Subcutaneous adipose tissue (tissue), 4 donors: Measurements from ENCODE around the gene OTOF. TPM values are rescaled to one million over a fixed set of nuclear protein-coding genes. Genes with fewer than 3 reads are reported as not detected.

Source experiments
- total RNA-seq, 4 donors: library from RNA; depleted of rRNA; stranded (reverse); fragments of >200 nt; gene quantifications; one replicate each; pipeline ENCODE4 v1.1.0, GENCODE V29; 2016
- TF ChIP-seq, protein P1 (sequence below): fragments of 450-650 bp; IDR thresholded peaks from one replicate; pipeline ENCODE4 v1.5.1; 2016; ENCODE audit warnings: low read depth, mild to moderate bottlenecking, control low read depth, antibody characterized with exemption, moderate library complexity

OTOF gene
- total RNA-seq, 4 donors from 2014 or later: 0.16 to 0.44 (median 0.17) TPM; not detected in 1

DNA sequence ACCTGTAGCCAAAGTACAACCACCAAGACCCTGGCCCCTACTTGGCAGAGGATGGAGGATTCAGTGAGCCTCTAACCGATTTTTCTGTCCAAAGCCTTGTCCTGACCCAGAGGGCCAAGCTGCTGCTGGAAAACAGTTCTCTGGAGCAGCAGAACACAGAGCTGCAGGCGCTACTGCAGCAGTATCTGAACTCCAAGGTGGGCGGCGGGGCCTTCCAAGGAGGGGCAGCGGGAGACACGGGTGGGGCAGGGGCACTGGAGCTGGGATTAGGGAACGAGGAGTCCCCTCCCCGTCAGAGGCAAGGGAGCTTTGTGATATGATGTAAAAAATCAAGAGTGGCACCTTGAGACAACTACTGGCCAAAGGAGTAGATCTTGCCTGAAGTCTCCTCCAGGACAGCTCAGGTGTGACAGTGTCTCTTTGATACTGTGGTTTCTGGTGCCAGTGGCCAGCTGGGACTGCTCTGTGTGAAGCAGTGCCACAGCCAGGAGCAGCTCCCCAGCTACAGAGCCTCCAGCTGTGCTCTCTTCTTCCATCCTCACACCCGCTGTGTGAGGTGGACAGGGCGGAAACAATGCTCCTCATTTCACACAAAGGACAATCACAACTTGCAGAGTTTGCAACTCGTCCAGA, 22.8 kb downstream of the OTOF start:
- TF ChIP-seq, protein P1, sequence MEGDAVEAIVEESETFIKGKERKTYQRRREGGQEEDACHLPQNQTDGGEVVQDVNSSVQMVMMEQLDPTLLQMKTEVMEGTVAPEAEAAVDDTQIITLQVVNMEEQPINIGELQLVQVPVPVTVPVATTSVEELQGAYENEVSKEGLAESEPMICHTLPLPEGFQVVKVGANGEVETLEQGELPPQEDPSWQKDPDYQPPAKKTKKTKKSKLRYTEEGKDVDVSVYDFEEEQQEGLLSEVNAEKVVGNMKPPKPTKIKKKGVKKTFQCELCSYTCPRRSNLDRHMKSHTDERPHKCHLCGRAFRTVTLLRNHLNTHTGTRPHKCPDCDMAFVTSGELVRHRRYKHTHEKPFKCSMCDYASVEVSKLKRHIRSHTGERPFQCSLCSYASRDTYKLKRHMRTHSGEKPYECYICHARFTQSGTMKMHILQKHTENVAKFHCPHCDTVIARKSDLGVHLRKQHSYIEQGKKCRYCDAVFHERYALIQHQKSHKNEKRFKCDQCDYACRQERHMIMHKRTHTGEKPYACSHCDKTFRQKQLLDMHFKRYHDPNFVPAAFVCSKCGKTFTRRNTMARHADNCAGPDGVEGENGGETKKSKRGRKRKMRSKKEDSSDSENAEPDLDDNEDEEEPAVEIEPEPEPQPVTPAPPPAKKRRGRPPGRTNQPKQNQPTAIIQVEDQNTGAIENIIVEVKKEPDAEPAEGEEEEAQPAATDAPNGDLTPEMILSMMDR: no peak

DNA sequence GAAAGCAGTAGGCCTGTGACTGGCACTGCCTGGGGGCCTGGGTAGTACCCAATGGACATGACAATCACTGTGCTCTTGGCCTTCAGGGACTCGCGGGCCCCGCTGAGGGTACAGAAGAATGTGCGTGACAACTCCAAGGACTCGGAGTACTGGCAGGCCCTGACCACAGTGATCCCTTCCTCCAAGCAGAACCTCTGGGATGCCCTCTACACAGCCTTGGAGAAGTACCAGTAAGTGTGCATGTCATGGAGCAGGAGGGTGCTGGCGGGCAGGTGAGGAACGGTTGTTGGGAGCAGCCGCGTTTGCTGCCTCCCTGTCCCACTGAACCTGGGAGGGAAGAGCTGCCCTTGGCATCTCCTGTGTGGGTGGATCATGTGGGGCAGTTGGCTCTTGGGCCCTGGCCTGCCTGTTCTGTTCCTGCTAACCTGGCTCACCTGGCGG, 23.3 kb downstream of the OTOF start:
- TF ChIP-seq, protein P1: no peak

DNA sequence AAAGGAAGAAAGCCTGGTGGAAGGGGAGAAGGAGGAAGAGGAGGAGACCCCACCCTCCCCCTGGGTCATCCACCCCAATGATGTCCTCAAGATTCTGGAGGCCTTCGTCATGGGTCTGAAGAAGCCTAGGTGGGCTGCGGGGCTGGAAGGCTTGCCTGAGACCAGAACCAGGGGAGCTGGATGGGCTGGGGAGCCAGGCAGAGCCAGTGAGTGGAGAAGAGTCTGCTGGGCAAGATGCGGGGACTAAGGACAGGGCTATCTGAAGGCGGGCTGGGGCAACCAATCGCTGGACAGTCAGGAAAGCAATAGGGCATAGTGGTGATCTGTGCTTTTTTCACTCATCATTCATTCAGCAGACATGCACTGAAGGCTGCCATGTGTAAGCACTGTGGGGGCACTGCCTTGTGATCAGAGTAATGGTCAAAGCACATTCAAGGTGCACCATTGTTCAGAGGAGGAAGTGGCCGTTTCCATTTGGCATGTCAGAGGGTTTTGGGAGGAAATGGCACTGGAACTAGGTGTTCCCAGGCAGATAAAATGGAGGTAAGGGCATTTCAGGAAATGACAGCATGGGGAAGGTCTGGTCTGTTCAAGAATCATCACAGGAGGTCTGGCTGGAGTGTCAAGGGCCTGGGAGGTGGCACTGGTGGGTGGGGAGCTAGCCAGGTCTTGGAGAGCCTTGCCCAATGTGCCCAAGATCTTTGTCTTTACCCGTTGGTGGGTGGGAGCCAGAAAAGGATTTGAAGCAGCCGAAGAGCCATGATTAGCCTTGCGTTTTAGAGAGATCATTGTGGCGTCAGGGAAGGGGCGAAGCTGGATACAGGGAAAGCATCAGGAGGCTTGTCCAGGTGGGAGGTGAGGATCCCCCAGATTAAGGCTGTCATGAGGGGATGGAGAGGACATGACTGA, 24.2 kb downstream of the OTOF start:
- TF ChIP-seq, protein P1: no peak

DNA sequence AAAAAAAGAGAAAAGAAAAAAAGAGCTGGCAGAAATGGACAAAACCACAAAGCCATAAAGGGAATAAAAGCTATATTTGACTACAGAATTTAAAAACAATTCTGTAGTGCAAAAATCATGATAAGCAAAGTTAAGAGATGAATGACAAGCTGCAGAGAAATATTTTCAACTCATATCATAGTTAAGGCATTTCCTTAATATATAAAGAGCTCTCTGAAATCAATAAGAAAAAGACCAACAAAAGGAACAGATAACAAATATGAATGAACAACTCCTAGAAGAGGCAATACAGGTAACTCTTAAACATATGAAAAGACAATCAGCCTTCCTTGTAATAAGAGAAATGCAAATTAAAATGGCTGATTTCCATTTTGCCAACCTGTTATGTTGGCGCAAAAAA, 26.2 kb downstream of the OTOF start:
- TF ChIP-seq, protein P1: no peak

DNA sequence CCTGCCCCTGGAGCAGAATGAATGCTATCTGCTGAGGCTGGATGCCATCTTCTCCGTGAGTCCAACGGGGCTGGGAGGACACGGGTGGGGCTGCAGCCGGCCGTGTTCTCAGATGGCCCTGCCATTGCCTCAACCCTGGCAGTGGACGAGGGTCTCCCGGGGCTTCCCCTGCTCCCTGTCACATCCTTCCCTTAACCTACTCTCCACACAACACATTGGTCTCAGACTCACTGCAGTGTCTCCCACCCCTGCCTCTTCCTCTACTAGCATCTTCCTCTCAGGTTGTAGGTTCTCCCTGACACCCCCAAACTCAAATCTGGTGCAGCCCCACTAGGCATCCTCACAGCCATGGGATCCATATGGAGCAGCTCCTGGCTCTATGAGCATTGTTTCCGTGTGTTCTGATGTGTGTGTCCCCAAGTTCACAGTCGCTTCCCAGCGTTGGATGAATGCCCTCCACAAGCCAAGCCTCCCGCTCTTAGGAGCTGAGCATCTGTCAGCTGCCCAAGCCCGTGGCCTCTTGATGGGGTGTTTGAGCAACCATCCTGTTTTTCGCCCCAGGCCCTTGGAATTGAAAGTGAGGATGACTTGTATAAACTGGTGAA, 27.8 kb downstream of the OTOF start:
- TF ChIP-seq, protein P1: no peak

DNA sequence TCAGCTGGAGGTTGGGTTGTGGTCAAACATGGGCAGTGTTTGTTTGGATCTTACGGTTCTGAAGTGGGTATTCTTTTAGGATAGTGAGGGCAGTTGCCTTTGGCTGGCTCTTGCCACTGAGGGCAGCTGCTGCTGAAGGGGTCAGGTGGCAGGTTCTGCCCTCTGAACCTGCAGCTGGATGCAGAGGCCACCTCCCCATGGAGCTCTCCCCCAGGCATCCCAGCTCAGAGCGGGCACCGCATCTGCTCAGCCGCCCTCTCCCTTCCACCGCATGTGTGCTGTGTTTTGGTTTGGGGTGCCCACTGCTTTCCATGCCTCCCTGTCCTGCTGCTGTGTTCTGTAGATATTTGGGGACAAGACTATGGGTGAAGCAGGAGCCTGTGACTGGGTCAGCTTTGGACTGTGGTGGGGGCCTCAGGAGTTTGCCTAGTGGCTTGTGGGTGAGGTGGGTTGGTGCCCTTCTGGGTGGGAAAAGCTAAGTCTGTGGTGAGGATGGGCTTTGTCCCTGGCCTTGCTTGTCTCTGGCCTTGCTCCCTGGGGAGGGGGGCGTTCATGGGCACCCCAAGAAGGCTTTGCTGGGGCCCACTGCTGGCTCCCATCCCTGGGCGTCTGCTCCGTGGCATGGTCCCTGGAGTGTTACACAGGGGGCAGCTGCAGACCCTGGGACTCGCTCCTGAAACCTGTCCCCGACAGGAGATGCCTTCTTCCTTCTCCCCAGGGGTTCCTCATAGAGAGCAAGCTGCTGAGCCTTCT, 28.5 kb downstream of the OTOF start:
- TF ChIP-seq, protein P1: no peak
